NCI-H187 treated with DMSO at 0.1 percent for 48 hours (cell line): Measurements from ENCODE around the gene SIGLEC10.

ENCODE experiments used
- DNase-seq: peaks from one replicate; lab custom pipeline; 2025; lab: John Stamatoyannopoulos, UW

The SIGLEC10 gene

DNA sequence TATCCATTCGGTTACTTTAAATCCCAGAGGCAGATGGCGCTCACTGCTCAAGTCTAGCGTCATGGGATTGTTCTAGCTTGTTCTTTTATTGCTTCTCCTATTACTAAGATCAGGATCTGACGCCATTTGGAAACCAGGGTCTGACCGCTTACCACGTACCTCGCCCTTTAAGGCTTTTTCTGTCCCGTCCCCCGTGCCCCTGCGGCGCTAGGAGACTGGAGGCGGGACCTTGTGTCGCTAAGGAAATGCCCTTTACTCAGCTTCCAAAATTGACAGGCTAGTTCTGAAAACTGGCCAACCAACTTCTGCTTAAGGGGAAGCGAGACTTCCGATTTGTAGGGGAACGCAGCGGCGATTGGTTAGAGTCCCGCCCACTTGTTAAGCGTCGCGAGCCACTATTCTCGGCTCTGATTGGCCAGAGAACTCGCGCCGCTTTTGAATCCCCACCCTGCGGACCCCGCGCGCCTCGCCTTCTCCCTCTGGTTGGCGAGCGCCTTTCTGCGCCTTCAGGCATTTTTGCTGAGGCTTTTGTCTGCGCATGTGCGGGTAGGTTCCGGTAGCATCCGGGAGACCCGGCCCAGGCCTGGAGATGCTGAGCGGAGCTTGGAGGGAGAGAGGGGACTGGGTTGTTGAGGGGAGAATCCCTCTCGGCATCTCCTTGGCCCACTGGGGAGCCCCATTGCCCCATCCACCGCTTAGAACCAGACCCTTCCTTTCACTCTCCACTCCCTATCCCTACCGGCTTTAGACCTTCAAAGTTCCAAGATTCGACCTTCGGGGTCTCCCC is 23.2 kb downstream of the SIGLEC10 start:
- DNase-seq, result no peak

DNA sequence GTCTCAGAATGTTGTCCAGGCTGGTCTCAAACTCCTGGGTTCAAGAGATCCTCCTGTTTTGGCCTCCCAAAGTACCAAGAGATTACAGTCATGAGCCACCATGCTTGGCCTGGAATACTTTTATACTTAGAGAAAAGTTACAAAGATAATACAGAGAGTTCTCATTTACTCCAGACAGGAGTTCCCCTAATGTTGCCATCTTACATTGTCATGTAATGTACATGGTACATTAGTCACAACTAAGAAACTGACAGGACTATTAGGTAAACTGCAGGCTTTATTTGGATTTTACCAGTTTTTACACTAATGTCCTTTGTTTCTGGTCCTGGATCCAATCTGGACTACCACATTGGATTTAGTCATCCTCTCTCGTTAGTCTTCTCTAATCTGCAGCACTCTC is 24.7 kb downstream of the SIGLEC10 start:
- no peak for DNase-seq

DNA sequence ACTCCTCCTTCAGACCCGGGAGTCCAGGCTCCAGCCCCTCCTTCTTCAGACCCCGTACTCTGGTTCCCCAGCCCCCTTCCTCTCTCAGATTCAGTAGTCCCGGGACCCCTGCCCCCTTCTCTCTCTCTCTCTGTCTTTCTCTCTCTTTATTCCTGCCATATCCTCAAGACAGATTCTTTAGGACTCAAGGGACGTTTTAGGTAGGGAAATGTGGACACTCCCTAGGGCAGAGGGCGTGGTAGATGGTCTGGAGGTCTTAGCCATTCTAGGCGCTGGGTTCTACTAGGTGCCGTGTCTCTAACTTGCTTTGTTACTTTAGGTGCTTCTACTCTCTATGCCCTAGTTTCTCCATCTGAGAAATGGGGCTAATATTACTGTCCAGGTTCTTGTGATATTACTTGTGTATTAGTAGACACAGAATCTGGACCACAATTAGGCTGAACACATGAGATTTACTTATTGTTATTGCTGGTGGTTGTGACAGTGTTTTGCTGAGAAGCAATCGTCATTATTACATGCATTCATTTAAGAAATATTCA is 26.3 kb downstream of the SIGLEC10 start:
- DNase-seq, result no peak

DNA sequence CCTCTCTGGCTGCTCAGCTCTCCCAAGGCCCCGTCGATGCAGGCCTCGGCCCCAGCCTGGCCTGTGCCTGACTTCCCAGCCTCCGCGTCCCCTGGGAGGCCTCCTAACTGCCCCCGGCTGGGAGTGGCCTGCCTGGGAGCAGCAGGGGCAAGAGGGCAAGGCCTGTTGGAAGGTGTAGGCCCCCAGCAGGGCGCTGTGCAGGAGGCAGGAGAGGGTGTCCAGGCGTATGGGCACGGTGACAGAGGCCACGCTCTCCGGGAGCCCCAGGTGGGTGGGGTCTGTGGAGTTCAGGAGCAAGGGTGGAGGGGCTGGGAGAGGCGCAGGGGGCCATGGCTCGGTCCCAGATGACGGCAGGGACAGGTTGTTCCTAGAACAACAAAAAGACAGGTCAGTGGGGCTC is 28.3 kb downstream of the SIGLEC10 start:
- DNase-seq, result no peak

DNA sequence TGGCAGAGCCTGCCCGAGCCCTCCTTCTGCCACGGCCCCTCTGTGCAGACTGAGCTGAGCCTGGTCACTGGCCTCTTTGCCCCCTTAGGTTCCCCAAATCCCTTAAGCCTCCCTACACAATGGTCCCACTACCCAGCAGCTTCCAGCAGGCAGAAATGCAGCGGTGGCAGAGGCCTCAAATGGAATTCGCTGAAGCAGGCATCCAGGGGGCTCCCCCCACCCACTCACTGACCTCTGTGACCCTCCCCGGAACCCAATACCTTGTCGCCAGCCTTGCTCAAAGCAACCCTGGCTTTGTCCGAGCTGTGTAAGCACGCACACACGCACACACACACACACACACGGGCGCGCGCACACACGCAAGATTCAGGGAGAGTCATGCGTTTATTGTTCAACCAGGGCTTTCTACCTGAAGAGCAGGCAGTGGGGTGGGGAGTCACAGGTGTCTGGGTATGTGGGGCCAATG is 29.5 kb downstream of the SIGLEC10 start, which contains the start of gene LIM2:
Gene LIM2, minus strand, starts transcription at position 51 of the 466 bp plus-strand sequence. CDS start 531 bp downstream, outside the sequence.
- DNase-seq, result no peak

DNA sequence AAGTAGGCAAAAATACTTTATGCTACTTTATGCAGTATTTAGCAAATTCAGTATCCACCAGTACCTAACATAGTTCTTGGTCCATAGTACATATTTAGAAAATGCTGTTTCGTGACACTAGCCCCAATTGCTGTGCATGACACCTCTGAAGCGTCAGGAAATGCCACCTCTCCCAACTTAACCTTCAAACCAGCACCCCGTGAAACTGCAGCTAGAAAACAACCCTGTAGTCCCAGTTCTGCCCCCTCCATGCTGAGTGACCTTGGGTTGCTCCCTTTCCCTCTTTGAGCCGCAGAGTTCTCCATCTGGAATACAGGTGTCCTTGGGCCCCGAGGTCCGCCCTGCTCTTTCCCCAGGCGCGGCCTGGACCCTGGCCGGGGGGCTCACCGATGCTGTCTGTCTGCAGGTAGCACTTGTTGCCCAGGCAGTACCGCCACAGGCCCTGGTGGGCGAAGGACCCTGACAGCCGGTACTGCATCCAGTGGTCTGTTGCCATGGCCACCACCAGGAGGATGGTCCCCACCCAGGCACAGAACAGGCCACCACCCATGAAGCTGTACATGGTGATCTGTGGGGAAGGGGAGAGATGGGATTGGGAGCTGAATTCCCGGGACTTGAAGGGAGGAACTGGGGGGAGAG is 30.4 kb downstream of the SIGLEC10 start:
- no peak for DNase-seq

DNA sequence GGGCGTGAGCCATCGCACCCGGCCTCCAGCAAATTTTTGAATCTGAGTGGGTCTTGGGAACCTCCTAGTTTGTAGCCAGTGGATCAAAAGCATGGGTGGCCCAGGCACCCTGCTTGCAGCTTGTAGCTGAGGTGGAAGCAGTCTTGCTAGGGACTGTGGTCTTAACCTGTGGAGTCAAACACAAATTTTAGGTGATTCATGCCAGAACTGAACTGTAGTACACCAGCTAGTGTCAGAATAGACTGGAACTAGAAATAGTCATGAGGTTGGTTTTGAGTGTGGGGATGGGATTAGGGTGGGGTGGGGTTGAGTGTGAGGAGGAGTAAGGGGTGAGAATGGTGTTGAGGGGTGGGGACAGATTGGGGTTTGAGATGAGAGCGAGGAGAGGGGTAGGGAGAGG is 35.4 kb downstream of the SIGLEC10 start:
- DNase-seq, result no peak

DNA sequence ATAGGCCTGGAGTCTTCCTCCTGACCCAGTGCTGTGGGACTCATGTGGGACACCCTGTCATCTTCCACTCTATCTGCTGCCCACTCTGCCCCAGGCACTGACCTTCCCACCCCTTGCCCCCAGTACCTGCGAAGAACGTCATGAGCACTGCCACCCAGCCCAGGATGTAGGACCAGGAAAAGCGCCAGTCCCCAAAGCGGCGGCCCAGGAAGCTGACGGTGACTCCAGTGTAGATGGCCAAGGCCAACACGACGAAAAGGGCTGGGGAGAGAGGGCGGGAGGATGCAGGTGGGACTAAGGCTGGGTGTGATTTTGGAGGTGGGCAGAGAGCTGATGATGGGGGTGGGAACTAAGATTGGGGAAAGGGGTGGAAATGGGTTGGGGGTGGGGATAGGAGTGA is 37.1 kb downstream of the SIGLEC10 start:
- DNase-seq, result no peak

DNA sequence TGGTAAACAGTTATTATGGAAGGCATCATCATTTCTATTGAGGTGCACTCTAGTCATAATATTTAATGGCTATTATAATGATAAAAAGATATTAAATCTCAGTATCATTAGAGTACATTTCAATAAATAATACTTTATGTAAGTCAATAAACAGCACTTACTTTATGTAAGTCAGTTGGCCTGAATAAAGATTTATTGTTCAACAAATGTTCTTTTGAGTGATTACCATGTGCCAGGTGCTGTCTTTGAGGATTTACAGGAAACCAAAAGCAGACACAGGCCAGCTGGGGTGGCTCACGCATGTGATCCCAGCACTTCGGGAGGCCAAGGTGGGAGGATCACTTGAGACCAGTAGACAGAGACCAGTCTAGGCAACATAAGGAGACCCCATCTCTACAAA is 40.0 kb downstream of the SIGLEC10 start:
- DNase-seq, result no peak

DNA sequence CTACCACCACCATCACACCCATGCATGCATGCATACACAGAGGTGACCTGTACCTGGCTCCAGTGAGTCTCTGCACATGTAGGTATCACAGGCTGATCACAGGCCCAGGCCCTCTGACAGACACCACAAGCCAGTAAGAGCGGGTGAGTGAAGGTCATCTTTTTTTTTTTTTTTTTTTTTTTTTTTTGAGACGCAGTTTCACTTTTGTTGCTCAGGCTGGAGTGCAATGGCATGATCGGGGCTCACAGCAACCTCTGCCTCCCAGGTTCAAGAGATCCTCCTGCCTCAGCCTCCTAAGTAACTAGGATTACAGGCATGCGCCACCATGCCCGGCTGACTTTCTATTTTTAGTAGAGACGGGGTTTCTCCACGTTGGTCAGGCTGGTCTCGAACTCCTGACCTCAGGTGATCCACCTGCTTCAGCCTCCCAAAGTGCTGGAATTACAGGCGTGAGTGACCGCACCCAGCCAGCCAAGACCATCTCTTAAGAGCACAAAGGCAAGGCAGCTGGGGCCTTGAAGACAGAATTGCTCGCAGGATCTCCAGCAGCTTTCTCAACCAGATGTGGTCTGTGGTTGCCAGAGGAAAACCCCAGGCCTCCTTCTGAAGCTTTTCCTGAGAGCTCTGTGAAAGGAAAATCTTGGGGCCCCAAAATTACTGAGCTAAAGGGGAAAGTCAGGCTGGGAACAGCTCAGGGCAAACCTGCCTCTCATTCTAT is 41.8 kb downstream of the SIGLEC10 start:
- no peak for DNase-seq

DNA sequence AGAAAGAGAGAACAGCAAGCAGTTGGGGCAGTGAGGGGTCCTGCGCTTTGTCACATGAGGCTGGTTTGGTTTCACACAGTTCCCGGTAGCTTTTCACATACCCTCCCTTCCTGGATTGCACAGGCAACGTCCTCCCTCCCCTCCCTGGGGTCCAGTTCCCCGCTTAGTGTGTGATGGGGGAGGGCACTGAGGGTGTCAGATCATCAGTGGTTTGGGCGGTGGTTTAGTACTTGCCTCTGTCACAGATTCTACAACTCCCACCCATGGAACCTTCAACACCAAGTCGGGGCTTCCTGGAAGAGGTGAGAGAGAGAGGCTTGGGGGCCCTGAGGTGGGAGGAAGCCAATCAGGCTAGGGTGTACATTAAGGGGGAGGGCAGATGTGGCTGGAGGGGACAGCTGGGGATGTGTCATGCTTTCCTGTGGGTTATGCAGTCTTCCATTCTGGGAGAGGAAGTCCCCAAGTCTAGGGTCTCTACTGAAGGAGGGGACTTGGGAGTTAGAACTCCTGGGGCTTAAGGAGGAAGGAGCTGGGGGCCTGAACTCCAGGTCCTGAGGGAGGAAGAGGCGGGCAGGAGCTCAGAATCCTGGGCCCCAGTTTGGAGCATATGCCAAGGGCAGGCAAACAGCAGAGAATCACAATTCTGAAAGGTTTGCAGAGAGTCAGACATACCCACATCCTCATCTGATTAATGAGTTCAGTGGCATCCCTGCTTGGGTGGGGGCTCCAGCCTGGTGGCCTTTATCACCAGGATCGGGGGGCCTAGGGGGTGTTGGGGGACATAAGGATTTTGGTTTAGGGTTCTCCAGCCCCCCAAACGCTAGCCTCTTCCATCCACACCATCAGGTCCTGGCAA is 44.6 kb downstream of the SIGLEC10 start, which contains the start of gene NKG7:
Gene NKG7, minus strand, starts transcription at position 6 of the 856 bp plus-strand sequence. CDS start 119 bp downstream, outside the sequence.
- DNase-seq, result no peak

DNA sequence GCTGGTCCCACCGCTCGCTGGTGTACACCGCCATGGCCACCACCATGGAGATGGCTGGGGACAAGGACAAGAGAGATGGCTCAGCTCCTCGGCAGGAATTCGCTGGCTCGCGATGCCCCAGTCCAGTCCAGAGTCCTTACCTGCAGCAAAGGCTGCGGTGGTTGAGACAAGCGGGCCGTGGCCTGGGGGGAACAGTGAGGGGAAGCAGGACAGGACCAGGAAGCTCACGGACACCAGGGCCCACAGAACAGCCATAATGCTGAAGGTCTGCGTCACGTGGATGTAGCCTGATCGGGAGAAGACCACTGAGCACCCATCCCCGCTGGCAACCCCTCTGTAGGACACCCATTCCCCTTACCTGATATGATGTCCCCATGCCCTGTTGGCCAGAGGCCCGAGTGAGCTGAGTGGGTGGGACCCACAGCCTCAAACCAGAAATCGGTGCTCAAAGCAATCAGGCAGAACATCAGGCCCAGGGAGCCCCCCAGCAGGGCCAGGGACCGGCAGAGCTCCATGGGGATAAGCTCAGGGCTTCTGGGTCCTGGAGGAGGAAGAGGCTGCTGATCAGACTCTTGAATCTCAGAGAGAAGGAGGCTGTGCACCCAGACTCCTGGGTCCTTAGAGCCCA is 45.3 kb downstream of the SIGLEC10 start:
- DNase-seq, result no peak

DNA sequence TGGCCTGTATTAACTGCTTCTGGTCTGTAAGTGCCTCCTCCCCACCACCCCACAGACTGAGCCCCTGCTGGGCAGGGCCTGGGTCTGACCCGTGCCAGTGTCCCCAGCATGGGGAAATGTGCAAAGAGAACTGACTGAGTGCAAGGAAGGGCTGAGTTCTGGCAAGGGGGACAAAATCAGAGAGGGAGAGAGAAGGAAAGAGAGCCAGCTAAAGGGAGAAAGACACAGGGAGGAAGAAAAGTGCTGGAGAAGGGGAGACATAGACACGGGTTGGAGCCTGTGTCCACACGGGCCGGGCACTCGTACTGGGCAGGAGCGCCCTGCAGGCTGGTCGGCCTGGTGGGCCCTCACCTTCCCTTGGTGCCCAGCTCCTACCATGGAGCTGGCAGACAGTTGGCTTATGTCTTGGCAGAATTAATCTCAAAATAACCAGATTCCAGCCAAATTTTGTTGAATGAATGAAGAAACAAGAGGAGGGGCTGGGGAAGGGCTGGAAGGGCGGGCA is 46.2 kb downstream of the SIGLEC10 start:
- DNase-seq, result no peak

DNA sequence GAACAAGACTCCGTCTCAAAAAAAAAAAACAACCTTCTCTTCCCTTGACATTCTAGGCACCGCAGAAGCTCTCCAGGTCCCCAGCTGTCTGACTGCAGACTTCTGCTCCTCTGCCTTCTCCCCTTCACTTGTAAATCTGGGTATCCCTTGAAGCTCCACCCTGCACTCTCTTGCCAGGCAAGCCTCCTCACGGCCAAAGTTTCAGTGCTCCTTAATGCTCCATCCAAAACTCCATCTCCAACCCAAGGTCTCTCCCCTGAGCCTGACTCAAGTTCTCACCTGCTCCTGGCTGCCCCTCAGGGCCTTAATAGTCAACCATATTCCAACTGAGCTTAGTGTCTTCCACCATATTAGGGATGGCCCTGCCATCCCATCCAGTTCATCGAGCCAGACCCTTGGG is 47.2 kb downstream of the SIGLEC10 start:
- no peak for DNase-seq

DNA sequence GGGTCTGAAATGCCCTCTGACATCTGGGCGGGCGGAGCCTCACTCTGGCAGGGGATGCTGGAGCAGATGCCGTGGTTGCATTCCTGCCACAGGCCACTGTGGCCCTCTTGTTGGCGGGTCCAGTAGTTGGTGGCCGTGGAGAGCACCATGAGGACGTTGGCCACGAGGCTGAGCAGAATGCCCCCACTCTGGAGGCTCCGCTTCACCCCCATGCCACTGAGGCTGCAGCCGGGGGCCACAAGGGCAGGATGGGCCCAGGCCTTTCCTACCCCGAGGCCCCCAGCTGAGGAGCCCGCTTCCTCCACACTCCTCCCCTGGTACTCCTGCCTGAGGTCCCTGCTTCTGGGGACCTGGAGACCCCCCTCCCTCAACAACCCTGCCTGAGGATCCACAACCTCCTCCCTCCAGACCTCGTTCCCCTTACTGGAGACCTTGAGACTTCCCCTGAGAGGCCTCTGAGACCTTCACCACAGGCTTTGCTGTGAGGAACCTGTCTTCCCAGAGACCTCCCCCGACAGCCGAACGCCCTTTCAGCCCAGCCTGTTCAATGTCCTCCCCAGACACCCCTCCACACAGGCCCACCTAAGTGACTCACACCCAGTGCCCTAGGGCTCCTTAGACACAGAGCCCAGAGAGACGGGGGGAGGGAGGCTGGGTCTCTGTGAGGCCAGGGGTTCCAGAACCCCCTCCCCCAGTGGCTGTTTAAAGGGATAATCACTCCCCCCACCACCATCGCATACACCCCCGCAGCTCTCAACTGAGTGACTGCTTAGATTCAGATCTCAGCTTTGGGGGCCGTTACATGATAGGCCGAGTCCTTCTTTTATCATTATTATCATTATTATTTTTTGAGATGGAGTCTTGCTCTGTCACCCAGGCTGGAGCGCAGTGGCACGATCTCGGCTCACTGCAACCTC is 48.8 kb downstream of the SIGLEC10 start, which contains the start of gene CLDND2:
Gene CLDND2, minus strand, starts transcription at position 638 of the 917 bp plus-strand sequence. Its CDS starts 426 bp downstream, at position 212.
- DNase-seq, result no peak

DNA sequence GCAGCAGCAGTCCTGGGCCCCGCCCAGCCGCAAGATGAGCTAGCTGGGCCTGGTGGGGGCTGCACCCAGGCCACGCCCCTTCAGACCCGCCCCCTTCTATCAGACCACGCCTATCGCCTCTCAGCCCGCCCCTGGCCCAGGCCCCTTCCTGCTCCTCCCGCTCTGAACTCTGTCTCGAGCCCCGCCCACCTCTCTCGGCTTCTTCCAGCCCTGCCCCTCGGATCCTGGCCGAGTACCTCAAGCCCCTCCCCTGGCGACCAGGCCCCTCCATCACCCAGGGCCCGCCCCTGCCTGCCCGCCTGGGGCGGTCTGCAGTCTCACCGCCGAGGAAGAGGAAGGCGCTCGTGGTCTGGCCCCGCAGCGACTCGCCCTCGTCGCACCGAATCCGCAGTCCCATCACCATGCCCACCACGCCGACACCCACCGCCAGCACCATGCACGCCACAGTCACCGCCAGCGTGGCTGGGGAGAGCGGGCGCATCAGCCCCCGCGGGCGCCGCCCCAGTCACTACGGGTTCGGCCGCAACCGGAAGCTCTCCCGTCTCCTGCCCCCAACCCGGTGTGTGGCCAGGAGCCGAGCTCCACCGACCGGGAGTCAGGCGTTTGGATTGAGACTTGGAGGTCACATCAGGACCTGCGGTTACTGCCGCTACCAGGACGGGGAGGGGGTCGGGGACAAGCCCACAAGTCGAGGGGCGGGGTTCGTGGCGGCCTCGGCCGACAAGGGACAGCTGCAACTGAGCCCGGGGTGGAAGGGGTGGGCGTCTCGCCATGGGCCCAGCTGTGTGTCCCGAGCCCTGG is 49.7 kb downstream of the SIGLEC10 start:
- DNase-seq, result no peak

DNA sequence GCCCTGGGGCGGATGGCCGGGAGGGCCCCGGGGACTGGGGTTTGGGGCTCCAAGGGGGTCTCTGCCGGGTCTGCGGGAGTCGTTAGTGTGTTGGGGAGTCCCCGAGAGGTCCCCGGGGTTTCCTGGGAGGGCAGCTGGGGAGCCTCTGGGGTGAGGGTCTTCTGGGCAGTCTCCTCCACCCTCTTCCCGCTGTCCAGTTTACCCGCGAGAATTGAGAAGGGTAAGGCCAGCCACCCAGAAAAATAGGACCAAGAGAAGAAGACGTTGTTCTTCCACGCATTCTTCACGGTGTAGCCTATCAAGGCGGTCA is 50.2 kb downstream of the SIGLEC10 start:
- DNase-seq, result no peak

DNA sequence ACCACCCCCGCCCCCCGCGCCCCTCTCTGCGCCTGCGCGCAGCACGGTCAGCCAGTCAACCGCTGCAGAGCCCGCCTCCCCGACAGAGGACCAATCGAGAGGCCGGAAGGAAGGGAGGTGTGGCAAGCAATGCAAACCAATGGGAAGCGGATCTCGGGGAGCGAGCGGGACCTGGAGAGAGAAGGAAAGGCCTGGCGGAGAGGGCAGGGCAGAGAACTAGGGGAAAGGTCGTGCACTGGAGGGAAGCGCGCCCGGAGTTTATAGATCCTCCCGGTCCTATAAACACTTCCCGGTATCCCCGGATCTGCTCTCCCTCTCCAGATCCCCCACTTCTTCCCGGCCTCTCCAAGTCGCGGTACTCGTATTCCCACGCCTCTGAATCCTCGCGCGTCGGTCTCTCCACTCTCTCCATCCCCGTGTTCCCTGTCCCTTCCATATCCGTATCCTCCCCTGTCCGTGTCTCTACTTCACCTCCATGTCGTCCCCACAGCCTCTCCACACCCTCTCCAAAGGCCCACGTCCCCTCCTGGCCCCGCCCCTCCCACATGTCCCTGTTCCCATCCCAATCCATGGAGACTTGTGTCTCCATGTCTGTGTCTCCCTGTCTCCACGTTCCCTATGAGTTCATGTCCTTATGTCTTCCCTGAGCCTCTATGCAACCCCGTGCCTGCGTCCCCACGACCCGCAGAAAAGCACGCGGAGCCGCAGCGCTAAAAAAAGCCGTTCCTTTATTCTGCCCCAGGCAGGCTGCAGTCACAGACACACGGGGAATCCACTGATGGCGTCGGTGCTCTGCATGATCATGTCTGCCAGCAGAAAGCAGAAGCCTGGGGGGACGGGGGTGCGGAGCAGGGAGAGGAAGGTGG is 50.8 kb downstream of the SIGLEC10 start:
- DNase-seq, result no peak
